Erythroblast (primary cell): ENCODE data around the gene RIMKLA.

Experiments
- GATA1 ChIP-seq: IDR thresholded peaks from 2 replicates; pipeline ENCODE4 v1.6.1; 2011; ENCODE audit warnings: low read depth, mild to moderate bottlenecking, control low read depth, low read length, moderate library complexity
- POLR2A ChIP-seq: IDR thresholded peaks from 2 replicates; pipeline ENCODE4 v1.6.1; 2011; ENCODE audit warnings: mild to moderate bottlenecking, low read length

DNA sequence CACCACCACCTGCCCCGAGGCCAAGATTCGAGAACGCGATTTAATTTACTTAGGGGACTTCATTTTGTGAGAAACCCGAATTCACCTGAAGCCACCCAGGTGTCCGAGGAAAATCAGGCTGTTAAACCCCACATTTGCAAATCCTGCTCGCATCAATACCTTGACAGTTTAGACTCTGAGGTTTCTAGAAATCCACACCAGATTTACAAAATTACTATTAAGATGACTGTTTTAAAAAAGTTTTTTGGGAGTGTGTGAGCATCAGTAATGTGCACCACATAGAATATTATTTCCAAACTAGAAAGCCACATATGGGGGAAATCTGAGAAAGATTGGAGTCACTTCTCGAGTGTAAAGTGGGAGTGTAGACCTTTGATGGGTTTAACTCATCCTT is 685 bp downstream of the RIMKLA start:
- TF ChIP-seq POLR2A = no peak
- TF ChIP-seq GATA1 = no peak
